ENCODE measurements around the gene VPS13C. TPM values are rescaled to one million over a fixed set of nuclear protein-coding genes. Genes with fewer than 3 reads are reported as not detected.
A peak's percentile ranks its signal among the peaks of the same experiment; 100 is the strongest.

Gene VPS13C
- 10 to 100 TPM; 28.7 to 47.2 TPM for total RNA-seq
- 13.0 TPM for polyA plus RNA-seq (2013, experiment 1 of 2)
- polyA plus RNA-seq (2013, experiment 2 of 2): 13.2 TPM
- long read RNA-seq, experiment 1, partial matches to known transcripts: 1 of 5 reads
- long read RNA-seq, experiment 1, other reads (novel, unspliced or antisense): 3 of 5 reads
- long read RNA-seq, experiment 2, partial matches to known transcripts: 16 of 24 reads
- long read RNA-seq, experiment 2, other reads (novel, unspliced or antisense): 7 of 24 reads
- long read RNA-seq, experiment 3, partial matches to known transcripts: 25 of 29 reads
- long read RNA-seq, experiment 3, other reads (novel, unspliced or antisense): 4 of 29 reads
- long read RNA-seq, experiment 4, partial matches to known transcripts: 3 of 4 reads
- long read RNA-seq, experiment 4, other reads (novel, unspliced or antisense): 1 of 4 reads

GRCh38 chr15:62060113-62060895, at the start of gene VPS13C:
VPS13C (minus strand) TSS chr15:62060447; CDS start chr15:62060374, 73 bp downstream.
- Mint-ChIP-seq H3K9me3 (no peaks in the 10 kb centered on the region), H3K36me3 (ENCODE audit: low read depth) (no peaks in the 10 kb centered on the region), H3K27ac (peak within 1 kb of the TSS; percentile 83), H3K27me3 (ENCODE audit: insufficient read depth) (peaks cover 47% of the 10 kb centered on the region), H3K4me1 (peaks cover 4% of the 10 kb centered on the region), H3K4me3 (peak within 1 kb of the TSS; percentile 78)
- no peaks in the 10 kb centered on the region for H3K36me3 ChIP-seq (ENCODE audit: control insufficient read depth, insufficient read depth, low read length)
- H3K27me3 ChIP-seq (ENCODE audit: control insufficient read depth, insufficient read depth, low read length, poor library complexity, severe bottlenecking): peaks cover 47% of the 10 kb centered on the region
- TF ChIP-seq CTCF (conservative IDR thresholded peaks at IDR 0.05): peak; percentile 89
- no peaks in the 10 kb centered on the region for H3K9me3 ChIP-seq (ENCODE audit: control insufficient read depth, low read length)
- peak within 1 kb of the TSS; percentile 89 for H3K4me3 ChIP-seq (ENCODE audit: low read length)
- WGBS, 2 experiments (ENCODE audit: insufficient coverage in 1 of 2, insufficient read length in 1 of 2): 0% methylated on average over 26 to 73 of the region's 73 CpGs
- peak within 1 kb of the TSS; percentile 42 for H3K9ac ChIP-seq (ENCODE audit: extremely low read depth, low read length, poor library complexity, severe bottlenecking)
- DNase-seq: peak; percentile 97
- H3K4me1 ChIP-seq (ENCODE audit: control insufficient read depth, insufficient read depth, low read length): peaks cover 4% of the 10 kb centered on the region
- peak within 1 kb of the TSS; percentile 30 for H3K27ac ChIP-seq (ENCODE audit: low read depth, low read length)

- no peaks in the 10 kb centered on the region for H3K27me3 Mint-ChIP-seq (ENCODE audit: insufficient read depth)
- no peak for TF ChIP-seq CTCF (conservative IDR thresholded peaks at IDR 0.05)
Measured at GRCh38 chr15:62109437-62109836, 49.2 kb upstream of the VPS13C start.

GRCh38 chr15:62108411-62108810, 48.2 kb upstream of the VPS13C start:
- no peak for TF ChIP-seq CTCF (conservative IDR thresholded peaks at IDR 0.05)
- H3K27ac Mint-ChIP-seq: no peak overlapping the region
- 78 to 95% methylated on average over 2 of the region's 2 CpGs for WGBS, 2 experiments (ENCODE audit: insufficient coverage in 1 of 2, insufficient read length in 1 of 2)

More at GRCh38 chr15:62109437-62109836, 49.2 kb upstream of the VPS13C start:
- H3K9ac ChIP-seq (ENCODE audit: extremely low read depth, low read length, poor library complexity, severe bottlenecking): no peak overlapping the region
- no peaks in the 10 kb centered on the region for H3K27me3 ChIP-seq (ENCODE audit: control insufficient read depth, insufficient read depth, low read length, poor library complexity, severe bottlenecking)
- no peak overlapping the region for H3K4me3 Mint-ChIP-seq
- no peaks in the 10 kb centered on the region for H3K4me1 ChIP-seq (ENCODE audit: control insufficient read depth, insufficient read depth, low read length)
- H3K27ac ChIP-seq (ENCODE audit: low read depth, low read length): no peak overlapping the region
- no peak overlapping the region for H3K4me3 ChIP-seq (ENCODE audit: low read length)
- no peaks in the 10 kb centered on the region for H3K36me3 Mint-ChIP-seq (ENCODE audit: low read depth)
- H3K27ac Mint-ChIP-seq: no peak overlapping the region
- DNase-seq: no peak
- no peaks in the 10 kb centered on the region for H3K9me3 ChIP-seq (ENCODE audit: control insufficient read depth, low read length)
- WGBS, 2 experiments (ENCODE audit: insufficient coverage in 1 of 2, insufficient read length in 1 of 2): 100% methylated on average over 1 of the region's 1 CpG; no CpG with 5 or more reads in 1 of the 2 experiments
- peaks cover 6% of the 10 kb centered on the region for H3K4me1 Mint-ChIP-seq
- no peaks in the 10 kb centered on the region for H3K36me3 ChIP-seq (ENCODE audit: control insufficient read depth, insufficient read depth, low read length)
- H3K9me3 Mint-ChIP-seq: no peaks in the 10 kb centered on the region

More at GRCh38 chr15:62108411-62108810, 48.2 kb upstream of the VPS13C start:
- DNase-seq: no peak
- Mint-ChIP-seq H3K27me3 (ENCODE audit: insufficient read depth) (no peaks in the 10 kb centered on the region), H3K36me3 (ENCODE audit: low read depth) (no peaks in the 10 kb centered on the region), H3K4me3 (no peak overlapping the region), H3K9me3 (no peaks in the 10 kb centered on the region), H3K4me1 (peaks cover 6% of the 10 kb centered on the region)
- Histone ChIP-seq H3K36me3 (ENCODE audit: control insufficient read depth, insufficient read depth, low read length) (no peaks in the 10 kb centered on the region), H3K4me1 (ENCODE audit: control insufficient read depth, insufficient read depth, low read length) (no peaks in the 10 kb centered on the region), H3K9me3 (ENCODE audit: control insufficient read depth, low read length) (no peaks in the 10 kb centered on the region), H3K9ac (ENCODE audit: extremely low read depth, low read length, poor library complexity, severe bottlenecking) (no peak overlapping the region), H3K27ac (ENCODE audit: low read depth, low read length) (no peak overlapping the region), H3K4me3 (ENCODE audit: low read length) (no peak overlapping the region), H3K27me3 (ENCODE audit: control insufficient read depth, insufficient read depth, low read length, poor library complexity, severe bottlenecking) (no peaks in the 10 kb centered on the region)
